ENCODE results near the gene SPDYA.
"Not testable (repeated sequence)": the region's sequence is repeated elsewhere in the genome, so short reads cannot be mapped to it uniquely, and the experiment has no call there.

The SPDYA gene

DNA sequence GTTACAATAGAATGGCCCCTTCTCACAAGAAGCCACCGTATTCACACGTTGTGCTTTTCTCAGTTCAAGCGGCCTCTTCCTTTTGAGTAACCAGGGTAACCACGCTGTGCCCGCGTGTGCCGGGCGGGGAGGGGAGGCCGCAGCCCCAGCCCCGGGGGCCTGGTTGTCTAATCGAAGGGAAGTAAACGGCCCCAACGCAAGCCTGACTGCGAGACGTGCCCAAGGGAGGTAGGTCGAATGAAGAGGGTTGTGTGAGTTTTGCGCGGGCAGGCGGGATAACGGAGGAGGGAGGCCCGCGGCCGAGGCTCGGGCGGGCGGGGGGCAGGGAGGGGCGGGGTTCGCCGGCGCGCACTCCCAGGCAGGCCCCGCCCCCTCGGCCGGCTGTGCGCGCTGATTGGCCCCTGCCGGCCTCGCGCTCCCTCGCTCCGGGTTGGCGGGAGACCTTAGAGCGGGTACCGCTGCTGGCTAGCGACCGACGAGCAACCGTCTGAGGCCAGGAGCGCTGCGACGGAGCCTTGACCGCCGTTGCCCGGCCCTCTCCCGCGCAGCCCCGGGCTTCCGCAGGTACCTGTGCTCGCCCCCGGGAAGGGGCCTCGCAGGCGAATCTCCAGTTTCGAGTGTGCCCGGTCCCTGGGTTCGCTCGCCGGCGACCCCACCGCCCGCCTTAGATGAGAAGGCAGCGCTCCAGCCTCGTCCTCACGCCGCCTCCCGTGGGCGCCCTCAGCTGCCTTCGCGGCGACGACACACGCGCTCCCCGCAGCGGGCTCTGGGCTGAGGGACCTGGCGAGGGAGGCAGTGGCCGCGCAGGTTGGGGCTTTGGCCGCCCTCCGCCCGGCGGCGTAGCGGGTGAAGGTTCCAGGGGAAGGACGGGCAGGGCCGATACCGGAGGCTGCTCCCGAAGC is at the start of gene SPDYA:
Gene SPDYA (plus strand): TSS at position 451 of the 902 bp plus-strand sequence. CDS start 5,181 bp downstream, outside the sequence.
- peak; percentile 7 for DNase-seq

DNA sequence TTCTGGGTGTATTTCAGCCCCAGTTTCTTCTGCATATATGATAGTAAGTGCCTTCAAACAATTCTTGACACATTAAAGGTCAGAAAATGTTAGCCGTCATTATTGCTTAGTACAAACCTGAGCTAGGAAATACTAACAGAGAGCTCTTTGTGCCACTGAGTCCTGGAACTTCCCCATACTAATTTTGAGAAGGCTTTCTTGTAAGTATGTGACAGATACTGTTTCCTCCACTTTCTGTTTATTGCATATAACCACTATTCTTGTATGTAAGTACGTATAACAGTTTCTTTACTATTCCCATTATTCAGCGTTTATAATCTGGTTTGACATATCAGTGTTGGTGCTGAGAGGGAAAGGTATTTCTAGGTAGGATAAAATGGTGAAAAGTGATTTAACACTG is 49.2 kb upstream of the SPDYA start:
- no peak for DNase-seq

DNA sequence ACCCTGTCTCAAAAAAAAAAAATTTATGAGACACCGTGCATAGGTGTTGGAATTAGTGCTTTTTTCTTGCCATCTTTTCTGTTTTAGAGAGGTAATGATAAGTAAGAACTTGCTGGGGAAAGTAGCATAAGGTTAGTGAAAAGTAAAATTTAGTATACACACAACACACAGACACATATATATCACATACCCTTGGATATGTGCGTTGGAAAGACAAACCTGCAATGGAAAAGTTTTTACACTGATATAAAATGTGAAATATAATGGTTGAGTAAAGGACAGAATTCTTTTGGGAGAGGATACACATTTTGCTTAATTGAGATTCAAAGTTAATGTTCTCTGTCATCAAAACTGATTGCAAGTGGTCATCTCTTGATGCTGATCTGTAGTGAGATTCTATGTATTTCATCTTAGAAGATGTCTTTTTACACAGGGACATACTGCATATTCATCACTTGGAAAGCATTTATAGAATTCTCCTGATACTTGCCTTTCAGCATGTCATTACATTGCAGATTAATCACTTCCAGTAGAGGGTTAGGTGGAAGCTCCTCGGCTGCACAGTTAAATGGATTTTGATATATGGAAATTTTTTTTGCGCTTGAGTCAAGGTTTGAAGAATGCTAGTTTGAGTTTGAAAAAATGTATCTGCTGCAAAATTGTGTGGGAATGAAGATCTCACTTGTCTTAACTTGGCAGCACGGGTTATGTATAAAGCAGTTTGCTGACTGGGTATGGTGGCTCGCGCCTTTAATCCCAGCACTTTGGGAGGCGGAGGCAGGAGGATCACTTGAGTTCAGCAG is 45.5 kb upstream of the SPDYA start:
- no peak for DNase-seq

- no peak for DNase-seq
Observed at GRCh38 chr2:28766070-28766469, 44.6 kb upstream of the SPDYA start.

GRCh38 chr2:28767337-28767736 is 43.3 kb upstream of the SPDYA start:
- no peak for DNase-seq

- DNase-seq = no peak
Observed at GRCh38 chr2:28768422-28768821, 42.2 kb upstream of the SPDYA start.

DNA sequence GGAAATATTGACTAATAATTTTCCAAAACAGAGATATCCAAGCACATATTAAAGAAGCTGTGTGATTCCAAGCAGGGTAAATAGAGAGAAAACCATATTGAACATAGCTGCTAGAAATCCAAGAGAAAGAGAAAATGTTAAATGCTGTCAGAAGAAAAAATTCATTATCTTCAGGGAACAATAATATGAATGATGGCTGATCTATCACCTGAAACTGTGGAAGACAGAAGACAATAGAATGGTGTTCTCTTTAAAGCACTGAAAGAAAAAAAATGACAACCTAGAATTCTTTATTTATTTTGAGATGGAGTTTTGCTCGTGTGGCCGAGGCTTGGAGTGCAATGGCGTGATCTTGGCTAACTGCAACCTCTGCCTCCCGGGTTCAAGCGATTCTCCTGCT is 41.7 kb upstream of the SPDYA start:
- no peak for DNase-seq

DNA sequence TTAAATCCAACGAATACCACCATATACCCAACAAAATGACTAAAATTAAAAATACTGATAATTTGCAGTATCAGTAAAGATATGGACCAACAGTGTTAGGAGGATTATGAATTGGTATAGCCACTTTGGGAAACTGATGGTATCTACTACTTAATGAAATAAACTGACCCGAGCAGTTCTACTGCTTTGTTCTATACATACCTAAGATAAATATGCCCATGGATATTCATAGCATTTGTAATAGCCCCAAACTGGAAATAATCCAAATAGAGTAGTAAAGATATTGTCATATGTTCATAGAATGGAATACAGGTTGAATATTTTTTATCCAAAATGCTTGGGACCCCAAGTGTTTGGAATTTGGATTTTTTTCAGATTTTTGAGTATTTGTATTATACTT is 38.3 kb upstream of the SPDYA start:
- DNase-seq = no peak

DNA sequence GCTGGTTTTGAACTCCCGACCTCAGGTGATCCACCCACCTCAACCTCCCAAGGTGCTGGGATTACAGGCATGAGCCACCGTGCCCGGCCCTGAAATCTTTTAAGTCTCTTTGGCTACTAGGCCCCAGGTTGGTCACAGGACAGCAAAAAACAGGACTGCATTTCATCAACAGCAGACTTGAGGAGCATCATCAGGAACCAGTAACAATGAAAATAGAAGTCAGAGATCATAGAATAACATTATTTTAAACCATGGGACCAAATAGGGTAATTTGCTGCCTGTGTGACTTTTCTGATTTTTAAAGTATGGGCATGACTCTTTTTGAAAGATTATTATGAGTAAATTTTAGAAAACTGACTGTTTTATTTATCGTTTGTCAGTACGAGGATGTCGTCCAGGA is 34.2 kb upstream of the SPDYA start:
- DNase-seq = no peak

DNA sequence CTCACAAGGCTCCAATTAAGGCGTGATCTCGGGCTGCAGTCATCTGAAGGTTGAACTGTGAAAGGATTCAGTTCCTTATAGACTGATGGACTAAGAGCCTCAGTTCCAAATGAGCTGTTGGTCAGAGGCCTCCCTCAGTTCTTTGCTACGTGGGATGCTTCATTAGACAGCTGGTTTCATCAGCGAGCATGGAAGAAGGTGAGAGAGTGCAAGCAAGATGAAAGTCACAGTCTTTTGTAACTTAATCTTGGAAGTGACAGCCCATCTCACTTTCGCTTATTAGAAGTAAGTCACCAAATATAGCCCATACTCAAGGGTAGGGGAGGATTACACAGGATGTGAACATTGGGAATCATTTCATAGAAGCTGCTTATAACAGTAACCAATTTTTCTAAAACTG is 32.2 kb upstream of the SPDYA start:
- no peak for DNase-seq

- no peak for DNase-seq
Observed at GRCh38 chr2:28779001-28779400, 31.6 kb upstream of the SPDYA start.

DNA sequence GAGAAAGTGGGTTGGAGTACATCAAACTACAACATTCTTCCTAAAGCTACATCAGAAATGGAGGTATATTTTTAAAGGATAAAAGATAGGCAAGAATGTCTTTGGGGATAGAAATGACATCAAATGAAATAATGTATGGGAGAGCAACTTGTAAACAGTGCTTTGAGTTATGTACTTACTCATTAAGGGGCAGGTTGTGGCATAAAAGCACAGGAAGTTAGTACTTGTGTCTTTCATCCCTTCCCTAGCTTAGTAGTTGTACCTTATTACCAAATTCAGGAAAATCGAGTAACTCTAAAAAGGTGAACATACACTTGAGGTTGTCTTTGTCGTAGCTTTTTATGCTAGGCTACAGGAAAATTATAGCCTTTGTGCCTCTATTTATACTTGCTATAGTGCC is 30.1 kb upstream of the SPDYA start:
- no peak for DNase-seq

DNA sequence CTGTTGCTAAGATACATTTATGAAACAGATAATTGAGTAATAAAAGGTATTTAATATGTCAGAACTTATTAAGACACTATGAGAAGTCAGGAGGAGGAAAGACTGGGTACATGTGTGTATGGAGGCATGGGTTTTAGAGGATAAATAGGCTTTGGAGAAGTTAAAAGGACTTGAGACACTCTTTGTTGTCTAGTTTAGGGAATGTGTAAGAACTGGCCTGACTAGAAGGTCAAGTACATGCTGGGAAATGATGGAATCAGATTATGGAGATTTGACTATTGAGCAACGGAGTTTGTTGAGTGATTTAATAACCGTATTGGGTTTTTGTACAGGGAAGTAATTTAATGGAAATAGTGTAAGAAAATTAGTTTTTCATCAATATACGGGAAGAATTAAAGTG is 28.2 kb upstream of the SPDYA start:
- no peak for DNase-seq

DNA sequence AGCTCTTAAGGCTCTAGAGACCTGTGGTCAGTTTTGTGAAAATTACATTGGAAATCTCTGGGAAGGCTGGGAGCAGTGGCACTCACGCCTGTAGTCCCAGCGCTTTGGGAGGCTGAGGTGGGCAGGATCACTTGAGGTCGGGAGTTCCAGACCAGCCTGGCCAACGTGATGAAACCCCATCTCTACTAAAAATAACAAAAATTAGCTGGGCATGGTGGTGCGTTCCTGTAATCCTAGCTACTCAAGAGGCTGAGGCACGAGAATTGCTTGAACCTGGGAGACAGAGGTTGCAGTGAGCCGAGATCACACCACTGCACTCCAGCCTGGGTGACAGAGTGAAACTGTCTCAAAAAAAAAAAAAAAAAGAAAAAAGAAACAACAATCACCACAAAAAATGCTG is 26.1 kb upstream of the SPDYA start:
- not testable (repeated sequence) for DNase-seq

GRCh38 chr2:28796620-28797019 is 14.0 kb upstream of the SPDYA start:
- no peak for DNase-seq

DNA sequence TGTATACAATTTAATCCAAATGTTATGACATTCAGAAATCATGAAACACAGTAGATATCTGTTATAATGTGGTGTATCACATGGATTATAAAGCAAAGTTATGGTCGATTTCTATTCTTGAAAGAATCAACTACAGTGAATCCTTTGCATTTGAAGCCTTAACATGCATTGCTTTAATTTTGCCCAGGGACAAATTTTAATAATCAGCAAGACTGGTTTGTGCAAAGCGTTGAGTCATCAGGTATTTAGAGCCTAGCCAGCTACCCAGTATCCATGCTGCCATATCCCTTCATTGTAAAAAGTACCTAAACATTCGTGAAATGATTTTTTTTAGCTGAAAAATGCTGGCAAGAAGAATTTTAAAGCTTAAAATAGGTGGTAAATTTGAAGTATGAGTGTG is 8.9 kb upstream of the SPDYA start:
- no peak for DNase-seq

DNA sequence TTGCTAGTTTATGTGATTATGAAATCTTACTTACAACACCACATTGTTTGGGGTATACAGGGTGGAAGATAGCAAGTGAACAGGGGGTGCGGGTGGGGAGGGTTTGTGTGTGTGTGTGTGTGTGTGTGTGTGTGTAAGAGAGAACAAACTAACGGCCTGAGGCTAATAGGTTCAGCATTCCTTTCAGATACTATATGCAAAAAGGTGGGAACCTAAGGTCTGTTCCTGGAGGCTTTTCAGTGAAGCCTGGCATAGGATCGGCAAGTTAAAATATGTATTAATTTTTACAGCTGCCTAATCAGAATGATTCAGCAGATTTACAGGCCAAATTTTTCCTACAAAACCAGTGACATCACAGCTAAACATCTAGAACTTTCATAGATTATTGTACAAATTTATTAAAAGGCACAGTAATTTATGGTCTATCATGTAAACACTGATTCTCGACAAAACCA is 7.6 kb upstream of the SPDYA start:
- no peak for DNase-seq

DNA sequence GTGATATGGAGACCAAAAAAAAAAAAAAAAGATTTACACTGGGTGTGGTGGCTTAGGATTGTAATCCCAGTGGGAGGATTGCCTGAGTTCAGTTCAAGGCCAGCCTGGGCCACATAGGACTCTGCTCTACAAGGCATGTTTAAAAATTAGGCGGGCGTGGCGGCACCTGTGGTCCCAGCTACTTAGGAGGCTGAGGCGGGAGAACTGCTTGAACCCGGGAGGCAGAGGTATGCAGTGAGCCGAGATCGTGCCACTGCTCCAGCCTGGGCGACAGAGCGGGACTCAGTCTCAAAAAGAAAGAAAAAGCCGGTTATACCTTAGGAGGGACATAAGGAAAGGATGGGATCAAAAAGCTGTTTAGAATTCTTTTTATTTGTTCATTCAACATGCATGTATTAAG is 707 bp upstream of the SPDYA start:
- DNase-seq = no peak

GRCh38 chr2:28818053-28818452 is 7.4 kb downstream of the SPDYA start:
- DNase-seq = no peak

GRCh38 chr2:28821295-28821958 is 10.8 kb downstream of the SPDYA start:
- DNase-seq = peak; percentile 34

- DNase-seq = no peak
Observed at GRCh38 chr2:28822036-28822435, 11.4 kb downstream of the SPDYA start.

DNA sequence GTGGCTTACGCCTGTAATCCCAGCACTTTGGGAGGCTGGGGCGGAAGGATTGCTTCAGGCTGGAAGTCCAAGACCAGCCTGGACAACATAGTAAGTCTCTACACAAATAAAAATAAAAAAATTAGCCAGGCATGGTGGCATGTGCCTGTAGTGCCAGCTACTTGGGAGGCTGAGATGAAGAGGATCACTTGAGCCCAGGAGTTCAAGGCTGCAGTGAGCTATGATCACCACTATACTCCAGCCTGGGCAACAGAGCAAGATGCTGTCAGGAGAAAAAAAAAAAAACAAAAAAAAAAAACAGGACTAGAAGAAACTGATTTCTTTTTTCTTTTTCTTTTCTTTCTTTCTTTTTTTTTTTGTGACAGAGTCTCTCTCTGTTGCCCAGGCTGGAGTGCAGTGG is 13.6 kb downstream of the SPDYA start:
- DNase-seq = no peak

DNA sequence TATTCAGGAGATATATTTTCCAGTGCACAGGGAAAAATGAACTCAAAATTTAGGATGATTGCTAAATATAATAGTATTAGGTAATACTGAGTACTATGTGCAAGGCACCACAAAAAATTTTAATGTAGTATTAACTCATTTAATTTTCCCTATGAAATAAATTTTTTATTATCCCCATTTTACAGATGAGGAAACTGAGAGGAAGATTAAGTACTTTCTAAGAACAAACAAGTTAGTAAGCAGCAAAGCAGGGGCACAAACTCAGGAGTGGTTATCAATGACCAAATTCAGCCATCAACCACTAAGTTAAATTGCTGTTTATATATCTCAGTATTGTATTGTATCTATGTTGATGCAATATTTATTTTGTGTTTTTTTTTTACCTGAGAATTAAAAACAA is 14.2 kb downstream of the SPDYA start:
- DNase-seq = no peak

DNA sequence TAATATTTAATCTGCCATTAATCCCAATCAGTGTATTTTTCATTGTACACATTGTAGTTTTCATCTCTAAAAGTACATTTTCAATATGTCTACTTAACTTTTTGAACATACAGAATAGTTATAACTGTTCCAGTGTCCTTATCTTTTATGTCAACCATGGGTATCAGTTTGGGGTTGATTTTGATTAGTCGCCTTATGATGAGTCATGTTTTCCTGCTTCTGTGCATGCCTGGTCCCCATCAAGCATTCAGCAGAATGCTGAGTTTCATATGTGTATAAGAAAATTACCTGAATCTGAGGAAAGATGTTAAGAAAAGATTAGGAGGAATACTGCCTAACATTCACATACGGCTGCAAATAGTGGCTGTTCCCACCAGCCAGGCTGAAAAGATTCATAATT is 17.7 kb downstream of the SPDYA start:
- no peak for DNase-seq

Measured in GF-D8 (cell line).